ENCODE results near the gene ARID1A.

The ARID1A gene

GRCh38 chr1:26828411-26828991, 132.7 kb downstream of the ARID1A start:
- no peak for DNase-seq

GRCh38 chr1:26829184-26829911, 133.5 kb downstream of the ARID1A start:
- no peak for DNase-seq

- DNase-seq, result no peak
These were observed 135.2 kb downstream of the ARID1A start for GRCh38 chr1:26831059-26831458.

Measured in midbrain (tissue), 1 donor.